ENCODE data around the gene ASIP. TPM values are rescaled to one million over a fixed set of nuclear protein-coding genes. Genes with fewer than 3 reads are reported as not detected.

ASIP gene
- total RNA-seq, 1 experiment from 2014 or later = not detected

DNA sequence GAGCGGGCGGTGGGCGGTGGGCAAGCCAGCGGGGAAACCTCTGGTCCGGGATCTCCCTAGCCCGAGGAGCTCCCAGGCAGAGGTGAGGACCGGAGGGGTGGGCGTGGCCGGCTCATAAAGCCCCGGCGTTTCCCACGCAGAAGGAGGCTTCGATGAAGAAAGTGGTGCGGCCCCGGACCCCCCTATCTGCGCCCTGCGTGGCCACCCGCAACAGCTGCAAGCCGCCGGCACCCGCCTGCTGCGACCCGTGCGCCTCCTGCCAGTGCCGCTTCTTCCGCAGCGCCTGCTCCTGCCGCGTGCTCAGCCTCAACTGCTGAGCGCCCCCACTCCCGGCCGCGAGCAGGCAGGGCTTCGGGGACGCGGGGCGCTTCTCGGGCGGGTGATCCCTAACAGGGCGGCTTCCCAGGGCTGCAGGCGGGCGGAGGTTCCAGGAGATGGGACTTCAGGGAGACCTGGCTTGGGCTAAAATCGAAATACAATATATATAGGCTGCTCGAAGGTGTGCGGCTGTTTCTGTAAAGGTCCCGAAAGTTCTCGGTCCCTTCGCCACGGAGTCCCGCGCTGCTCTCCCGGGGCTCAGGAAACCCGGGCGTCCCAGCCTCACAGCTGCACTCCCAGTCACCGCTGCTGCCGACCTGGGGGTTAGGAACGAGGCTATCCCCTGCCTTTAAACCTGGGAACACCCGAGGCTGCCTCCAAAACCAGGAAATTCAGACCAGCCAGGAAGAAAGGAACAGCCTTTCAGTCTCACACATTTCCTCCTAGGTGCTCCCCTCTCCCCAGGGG is 27.8 kb downstream of the ASIP start:
- Histone ChIP-seq H3K9ac (ENCODE audit: extremely low read depth, insufficient read length, low read length) (no peak overlapping the region), H3K23ac (ENCODE audit: insufficient read length, low read depth, low read length) (no peak overlapping the region), H2BK120ac (ENCODE audit: low read depth, low read length, poor library complexity, severe bottlenecking) (no peak overlapping the region), H3K56ac (ENCODE audit: insufficient read length, low read depth, low read length) (no peak overlapping the region), H3K27ac (ENCODE audit: insufficient read length, low read depth, low read length) (no peak overlapping the region), H2BK15ac (ENCODE audit: low read depth, low read length) (no peak overlapping the region), H3K23me2 (ENCODE audit: insufficient read length, low read depth, low read length, poor library complexity, severe bottlenecking) (peaks cover 6% of the 10 kb centered on the region), H4K5ac (ENCODE audit: insufficient read length, low read depth, low read length) (no peak overlapping the region), H3K4ac (ENCODE audit: low read depth, low read length) (no peak overlapping the region), H3K18ac (ENCODE audit: insufficient read length, low read depth, low read length) (no peak overlapping the region), H2AK5ac (ENCODE audit: insufficient read length, low read length) (no peak overlapping the region), H4K8ac (replicated peaks; ENCODE audit: insufficient read length, low read depth, low read length) (no peak overlapping the region), H3K14ac (ENCODE audit: insufficient read depth, low read length) (peak overlapping the region; percentile 78; the same call in 1 of the 2 replicates), H3K27me3 (ENCODE audit: insufficient read depth, low read length) (no peaks in the 10 kb centered on the region), H3K9me3 (ENCODE audit: control insufficient read depth, low read depth, low read length) (no peaks in the 10 kb centered on the region), H3K4me2 (ENCODE audit: insufficient read depth, insufficient read length, low read length) (peak overlapping the region; percentile 55), H2BK12ac (ENCODE audit: insufficient read length, low read depth, low read length) (no peak overlapping the region), H4K91ac (ENCODE audit: insufficient read length, low read depth, low read length) (no peak overlapping the region), H3K79me2 (ENCODE audit: insufficient read depth, low read length) (no peaks in the 10 kb centered on the region), H3T11ph (ENCODE audit: low read length) (no peak overlapping the region), H4K20me1 (ENCODE audit: control insufficient read depth, insufficient read depth, insufficient read length) (no peaks in the 10 kb centered on the region), H2BK5ac (ENCODE audit: insufficient read length, low read length) (no peak overlapping the region), H2BK20ac (ENCODE audit: low read depth, low read length, poor library complexity, severe bottlenecking) (no peak overlapping the region), H3K4me1 (ENCODE audit: insufficient read depth, low read length) (no peaks in the 10 kb centered on the region), H3K79me1 (ENCODE audit: insufficient read depth, low read depth, low read length, poor library complexity, severe bottlenecking) (no peaks in the 10 kb centered on the region), H2AFZ (ENCODE audit: low read length) (no peak overlapping the region)
- Mint-ChIP-seq H3K4me3 (peak overlapping the region in 1 of 2 experiments; percentile 57; a peak in 2 of 5 replicates), H3K36me3 (ENCODE audit: insufficient read depth in 1 of 3, low read depth in 3 of 3) (peaks cover 7 to 44% (median 7%) of the 10 kb centered on the region in 3 experiments; a peak in 6 of 7 replicates), H3K9me3 (no peaks in the 10 kb centered on the region), H3K27me3 (ENCODE audit: low read depth) (peaks cover 9% of the 10 kb centered on the region), H3K4me1 (peaks cover 5 to 13% of the 10 kb centered on the region in 2 experiments; a peak in 2 of 4 replicates), H3K27ac (peak overlapping the region in 1 of 3 experiments; percentile 76; a peak in 2 of 7 replicates)
- whole genome bisulfite sequencing (ENCODE audit: extremely low coverage, insufficient read length, low lambda C conversion rate) = no CpG with 5 or more reads among the region's 58 CpGs
- peak; percentile 66 for DNase-seq
- TF ChIP-seq, protein P1, sequence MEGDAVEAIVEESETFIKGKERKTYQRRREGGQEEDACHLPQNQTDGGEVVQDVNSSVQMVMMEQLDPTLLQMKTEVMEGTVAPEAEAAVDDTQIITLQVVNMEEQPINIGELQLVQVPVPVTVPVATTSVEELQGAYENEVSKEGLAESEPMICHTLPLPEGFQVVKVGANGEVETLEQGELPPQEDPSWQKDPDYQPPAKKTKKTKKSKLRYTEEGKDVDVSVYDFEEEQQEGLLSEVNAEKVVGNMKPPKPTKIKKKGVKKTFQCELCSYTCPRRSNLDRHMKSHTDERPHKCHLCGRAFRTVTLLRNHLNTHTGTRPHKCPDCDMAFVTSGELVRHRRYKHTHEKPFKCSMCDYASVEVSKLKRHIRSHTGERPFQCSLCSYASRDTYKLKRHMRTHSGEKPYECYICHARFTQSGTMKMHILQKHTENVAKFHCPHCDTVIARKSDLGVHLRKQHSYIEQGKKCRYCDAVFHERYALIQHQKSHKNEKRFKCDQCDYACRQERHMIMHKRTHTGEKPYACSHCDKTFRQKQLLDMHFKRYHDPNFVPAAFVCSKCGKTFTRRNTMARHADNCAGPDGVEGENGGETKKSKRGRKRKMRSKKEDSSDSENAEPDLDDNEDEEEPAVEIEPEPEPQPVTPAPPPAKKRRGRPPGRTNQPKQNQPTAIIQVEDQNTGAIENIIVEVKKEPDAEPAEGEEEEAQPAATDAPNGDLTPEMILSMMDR (conservative IDR thresholded peaks at IDR 0.05) = no peak

Data from H9 (cell line).